Measurements from ENCODE around the gene IL1RAPL2. TPM values are rescaled to one million over a fixed set of nuclear protein-coding genes. Genes with fewer than 3 reads are reported as not detected.

Gene IL1RAPL2
- total and polyA plus RNA-seq, 10 of the 15 experiments (the other 5 are each of a cell fraction or from before 2014, with no cell fraction given), result 0.19 TPM; not detected in 9

GRCh38 chrX:105063743-105064142 is 497.7 kb downstream of the IL1RAPL2 start:
- Histone ChIP-seq H2AFZ (ENCODE audit: control insufficient read depth, low read depth, low read length) (no peak overlapping the region), H3K27ac (ENCODE audit: control insufficient read depth, insufficient read depth) (no peak overlapping the region), H3K9me3 (replicated peaks; ENCODE audit: control insufficient read depth, insufficient read depth, low read length) (no peaks in the 10 kb centered on the region), H4K20me1 (ENCODE audit: control insufficient read depth, insufficient read depth) (no peaks in the 10 kb centered on the region), H3K4me2 (ENCODE audit: control insufficient read depth, insufficient read depth) (no peak overlapping the region), H3K4me1 (ENCODE audit: control insufficient read depth, insufficient read depth, low read length) (no peaks in the 10 kb centered on the region), H3K27me3 (replicated peaks in 1 of 2; ENCODE audit: control insufficient read depth in 2 of 2, insufficient read depth in 2 of 2, low read length in 1 of 2) (no peaks in the 10 kb centered on the region), H3K79me2 (ENCODE audit: control insufficient read depth, insufficient read depth, low read length) (no peaks in the 10 kb centered on the region), H3K36me3 (ENCODE audit: control insufficient read depth in 2 of 2, insufficient read depth in 2 of 2, low read length in 1 of 2) (no peaks in the 10 kb centered on the region), H3K9ac (ENCODE audit: control insufficient read depth, insufficient read depth, low read length) (no peak overlapping the region), H3K4me3 (no peak overlapping the region)
- intact Hi-C loops (cut with micrococcal nuclease; ENCODE audit: unreplicated experiment), result no loop called here
- POLR2A ChIA-PET, result no interaction called here
- ATAC-seq (no peak), FAIRE-seq (no peak), DNase-seq (ENCODE audit: low read depth, low spot score) (no peak)
- CTCF ChIA-PET, result no interaction called here
- RAD21 ChIA-PET (ENCODE audit: unreplicated experiment), result no interaction called here
- in situ Hi-C loops (cut with MboI), result no loop called here
- SMC1A ChIA-PET (ENCODE audit: uncharacterized antibody, unreplicated experiment), result no interaction called here
- BruUV-seq (replicated peaks), result no TSS peak
- TF ChIP-seq MTA3 (IDR thresholded peaks at IDR 0.05; ENCODE audit: borderline replicate concordance, low read length) (no peak), ZNF217 (IDR thresholded peaks at IDR 0.05) (no peak), ZNF384 (IDR thresholded peaks at IDR 0.05; ENCODE audit: borderline replicate concordance, low read depth, low read length) (no peak)
- TF ChIP-seq, protein P1, sequence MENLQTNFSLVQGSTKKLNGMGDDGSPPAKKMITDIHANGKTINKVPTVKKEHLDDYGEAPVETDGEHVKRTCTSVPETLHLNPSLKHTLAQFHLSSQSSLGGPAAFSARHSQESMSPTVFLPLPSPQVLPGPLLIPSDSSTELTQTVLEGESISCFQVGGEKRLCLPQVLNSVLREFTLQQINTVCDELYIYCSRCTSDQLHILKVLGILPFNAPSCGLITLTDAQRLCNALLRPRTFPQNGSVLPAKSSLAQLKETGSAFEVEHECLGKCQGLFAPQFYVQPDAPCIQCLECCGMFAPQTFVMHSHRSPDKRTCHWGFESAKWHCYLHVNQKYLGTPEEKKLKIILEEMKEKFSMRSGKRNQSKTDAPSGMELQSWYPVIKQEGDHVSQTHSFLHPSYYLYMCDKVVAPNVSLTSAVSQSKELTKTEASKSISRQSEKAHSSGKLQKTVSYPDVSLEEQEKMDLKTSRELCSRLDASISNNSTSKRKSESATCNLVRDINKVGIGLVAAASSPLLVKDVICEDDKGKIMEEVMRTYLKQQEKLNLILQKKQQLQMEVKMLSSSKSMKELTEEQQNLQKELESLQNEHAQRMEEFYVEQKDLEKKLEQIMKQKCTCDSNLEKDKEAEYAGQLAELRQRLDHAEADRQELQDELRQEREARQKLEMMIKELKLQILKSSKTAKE (IDR thresholded peaks at IDR 0.05; ENCODE audit: low read depth, poor library complexity, severe bottlenecking), result no peak

- FAIRE-seq (no peak), DNase-seq (ENCODE audit: low read depth, low spot score) (no peak), ATAC-seq (no peak)
- 6% methylated on average over 2 of the region's 2 CpGs for WGBS (ENCODE audit: insufficient coverage, insufficient replicate concordance, low lambda C conversion rate, missing lambda C conversion rate)
- Histone ChIP-seq H4K20me1 (ENCODE audit: control insufficient read depth, insufficient read depth) (no peaks in the 10 kb centered on the region), H3K4me2 (ENCODE audit: control insufficient read depth, insufficient read depth) (no peak overlapping the region), H3K79me2 (ENCODE audit: control insufficient read depth, insufficient read depth, low read length) (no peaks in the 10 kb centered on the region), H3K9me3 (replicated peaks; ENCODE audit: control insufficient read depth, insufficient read depth, low read length) (no peaks in the 10 kb centered on the region), H2AFZ (ENCODE audit: control insufficient read depth, low read depth, low read length) (no peak overlapping the region), H3K27me3 (replicated peaks in 1 of 2; ENCODE audit: control insufficient read depth in 2 of 2, insufficient read depth in 2 of 2, low read length in 1 of 2) (no peaks in the 10 kb centered on the region), H3K4me1 (ENCODE audit: control insufficient read depth, insufficient read depth, low read length) (no peaks in the 10 kb centered on the region), H3K9ac (ENCODE audit: control insufficient read depth, insufficient read depth, low read length) (no peak overlapping the region), H3K4me3 (no peak overlapping the region), H3K27ac (ENCODE audit: control insufficient read depth, insufficient read depth) (no peak overlapping the region), H3K36me3 (ENCODE audit: control insufficient read depth in 2 of 2, insufficient read depth in 2 of 2, low read length in 1 of 2) (no peaks in the 10 kb centered on the region)
- intact Hi-C loops (cut with micrococcal nuclease; ENCODE audit: unreplicated experiment), result no loop called here
- ChIA-PET POLR2A (no interaction called here), CTCF (no interaction called here), SMC1A (ENCODE audit: uncharacterized antibody, unreplicated experiment) (no interaction called here), RAD21 (ENCODE audit: unreplicated experiment) (no interaction called here)
- BruUV-seq (replicated peaks), result no TSS peak
- in situ Hi-C loops (cut with MboI), result no loop called here
- TF ChIP-seq, protein P2, sequence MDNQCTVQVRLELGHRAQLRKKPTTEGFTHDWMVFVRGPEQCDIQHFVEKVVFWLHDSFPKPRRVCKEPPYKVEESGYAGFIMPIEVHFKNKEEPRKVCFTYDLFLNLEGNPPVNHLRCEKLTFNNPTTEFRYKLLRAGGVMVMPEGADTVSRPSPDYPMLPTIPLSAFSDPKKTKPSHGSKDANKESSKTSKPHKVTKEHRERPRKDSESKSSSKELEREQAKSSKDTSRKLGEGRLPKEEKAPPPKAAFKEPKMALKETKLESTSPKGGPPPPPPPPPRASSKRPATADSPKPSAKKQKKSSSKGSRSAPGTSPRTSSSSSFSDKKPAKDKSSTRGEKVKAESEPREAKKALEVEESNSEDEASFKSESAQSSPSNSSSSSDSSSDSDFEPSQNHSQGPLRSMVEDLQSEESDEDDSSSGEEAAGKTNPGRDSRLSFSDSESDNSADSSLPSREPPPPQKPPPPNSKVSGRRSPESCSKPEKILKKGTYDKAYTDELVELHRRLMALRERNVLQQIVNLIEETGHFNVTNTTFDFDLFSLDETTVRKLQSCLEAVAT (IDR thresholded peaks at IDR 0.05), result no peak
- TF ChIP-seq LARP7 (IDR thresholded peaks at IDR 0.05) (no peak), FOXK2 (IDR thresholded peaks at IDR 0.05) (no peak), MTA3 (IDR thresholded peaks at IDR 0.05; ENCODE audit: borderline replicate concordance, low read length) (no peak)
- TF ChIP-seq, protein P3, sequence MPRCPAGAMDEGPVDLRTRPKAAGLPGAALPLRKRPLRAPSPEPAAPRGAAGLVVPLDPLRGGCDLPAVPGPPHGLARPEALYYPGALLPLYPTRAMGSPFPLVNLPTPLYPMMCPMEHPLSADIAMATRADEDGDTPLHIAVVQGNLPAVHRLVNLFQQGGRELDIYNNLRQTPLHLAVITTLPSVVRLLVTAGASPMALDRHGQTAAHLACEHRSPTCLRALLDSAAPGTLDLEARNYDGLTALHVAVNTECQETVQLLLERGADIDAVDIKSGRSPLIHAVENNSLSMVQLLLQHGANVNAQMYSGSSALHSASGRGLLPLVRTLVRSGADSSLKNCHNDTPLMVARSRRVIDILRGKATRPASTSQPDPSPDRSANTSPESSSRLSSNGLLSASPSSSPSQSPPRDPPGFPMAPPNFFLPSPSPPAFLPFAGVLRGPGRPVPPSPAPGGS (IDR thresholded peaks at IDR 0.05; ENCODE audit: borderline replicate concordance, insufficient read depth, low read depth, low read length, poor library complexity, severe bottlenecking), result no peak
- TF ChIP-seq, protein P4, sequence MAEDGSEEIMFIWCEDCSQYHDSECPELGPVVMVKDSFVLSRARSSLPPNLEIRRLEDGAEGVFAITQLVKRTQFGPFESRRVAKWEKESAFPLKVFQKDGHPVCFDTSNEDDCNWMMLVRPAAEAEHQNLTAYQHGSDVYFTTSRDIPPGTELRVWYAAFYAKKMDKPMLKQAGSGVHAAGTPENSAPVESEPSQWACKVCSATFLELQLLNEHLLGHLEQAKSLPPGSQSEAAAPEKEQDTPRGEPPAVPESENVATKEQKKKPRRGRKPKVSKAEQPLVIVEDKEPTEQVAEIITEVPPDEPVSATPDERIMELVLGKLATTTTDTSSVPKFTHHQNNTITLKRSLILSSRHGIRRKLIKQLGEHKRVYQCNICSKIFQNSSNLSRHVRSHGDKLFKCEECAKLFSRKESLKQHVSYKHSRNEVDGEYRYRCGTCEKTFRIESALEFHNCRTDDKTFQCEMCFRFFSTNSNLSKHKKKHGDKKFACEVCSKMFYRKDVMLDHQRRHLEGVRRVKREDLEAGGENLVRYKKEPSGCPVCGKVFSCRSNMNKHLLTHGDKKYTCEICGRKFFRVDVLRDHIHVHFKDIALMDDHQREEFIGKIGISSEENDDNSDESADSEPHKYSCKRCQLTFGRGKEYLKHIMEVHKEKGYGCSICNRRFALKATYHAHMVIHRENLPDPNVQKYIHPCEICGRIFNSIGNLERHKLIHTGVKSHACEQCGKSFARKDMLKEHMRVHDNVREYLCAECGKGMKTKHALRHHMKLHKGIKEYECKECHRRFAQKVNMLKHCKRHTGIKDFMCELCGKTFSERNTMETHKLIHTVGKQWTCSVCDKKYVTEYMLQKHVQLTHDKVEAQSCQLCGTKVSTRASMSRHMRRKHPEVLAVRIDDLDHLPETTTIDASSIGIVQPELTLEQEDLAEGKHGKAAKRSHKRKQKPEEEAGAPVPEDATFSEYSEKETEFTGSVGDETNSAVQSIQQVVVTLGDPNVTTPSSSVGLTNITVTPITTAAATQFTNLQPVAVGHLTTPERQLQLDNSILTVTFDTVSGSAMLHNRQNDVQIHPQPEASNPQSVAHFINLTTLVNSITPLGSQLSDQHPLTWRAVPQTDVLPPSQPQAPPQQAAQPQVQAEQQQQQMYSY (CRISPR knock-in tag; IDR thresholded peaks at IDR 0.05), result no peak
These were observed 532.2 kb downstream of the IL1RAPL2 start for GRCh38 chrX:105098201-105098600.
